NK-92 (cell line): ENCODE results near the gene GMPR.

Experiments used
- DNase-seq: peaks from one replicate; lab custom pipeline; 2025; ENCODE audit not compliant: unreplicated experiment; lab: John Stamatoyannopoulos, UW

Gene GMPR

DNA sequence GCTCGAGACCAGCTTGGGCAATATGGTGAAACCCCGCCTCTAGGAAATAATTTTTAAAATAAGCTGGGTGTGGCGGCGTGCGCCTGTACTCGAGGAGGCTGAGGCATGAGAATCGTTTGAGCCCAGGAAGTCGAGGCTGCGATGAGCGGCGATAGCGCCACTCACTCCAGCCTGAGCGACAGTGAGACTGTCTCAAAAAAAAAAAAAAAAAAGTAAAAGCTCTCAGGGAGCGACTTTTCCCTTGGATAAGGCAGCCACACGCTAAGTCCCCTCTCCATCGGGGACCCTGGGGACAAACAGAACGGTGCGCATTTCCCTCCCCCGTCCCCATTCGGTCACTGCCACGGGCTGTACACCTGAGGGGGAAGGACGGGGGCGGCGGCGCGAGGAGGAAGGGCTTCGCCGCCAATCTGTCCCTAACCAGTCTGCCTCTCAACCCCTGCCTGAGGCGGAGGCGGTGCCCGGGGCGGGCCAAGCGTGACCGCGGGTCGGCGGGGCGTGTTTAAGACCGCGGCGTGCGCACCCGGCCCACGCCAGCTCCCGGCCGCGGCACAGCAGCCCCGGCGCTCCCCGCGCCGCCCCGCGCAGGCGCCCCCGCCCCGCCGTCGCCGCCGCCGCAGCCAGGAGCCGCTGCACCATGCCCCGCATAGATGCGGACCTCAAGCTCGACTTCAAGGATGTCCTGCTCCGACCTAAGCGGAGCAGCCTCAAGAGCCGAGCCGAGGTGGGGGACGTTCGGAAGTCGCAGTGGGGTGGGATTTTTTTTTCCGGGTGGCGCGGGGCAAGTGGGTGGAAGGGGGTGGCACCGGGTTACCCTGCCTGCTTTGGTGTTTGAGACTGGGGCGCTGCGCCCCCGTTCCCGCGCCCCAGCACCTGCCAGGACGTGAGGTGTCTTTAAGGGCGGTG, at the start of gene GMPR:
TSS of gene GMPR (plus strand) at position 531 of the 906 bp plus-strand sequence. CDS start at position 638, 107 bp downstream.
- no peak for DNase-seq

DNA sequence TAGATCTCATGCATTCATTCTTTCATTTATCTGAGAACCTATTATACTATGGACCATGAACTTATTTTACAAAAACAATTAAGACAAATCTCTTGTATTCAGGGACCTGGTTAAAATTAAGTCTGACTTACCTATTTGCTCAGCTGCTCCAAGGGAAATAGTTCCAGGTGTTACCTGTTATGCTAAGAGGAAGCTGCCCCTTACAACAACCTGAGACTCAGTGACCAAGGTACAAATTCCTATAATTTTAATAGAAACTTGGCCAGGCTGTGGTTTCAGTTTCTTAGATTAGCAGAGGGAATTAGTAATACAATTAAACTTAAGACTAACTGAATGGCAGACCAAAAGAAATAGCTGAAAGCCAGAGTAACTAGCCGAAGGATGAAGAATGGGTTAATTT, 48.2 kb upstream of the GMPR start:
- no peak for DNase-seq

GRCh38 chr6:16196260-16196983, 42.0 kb upstream of the GMPR start:
- no peak for DNase-seq

DNA sequence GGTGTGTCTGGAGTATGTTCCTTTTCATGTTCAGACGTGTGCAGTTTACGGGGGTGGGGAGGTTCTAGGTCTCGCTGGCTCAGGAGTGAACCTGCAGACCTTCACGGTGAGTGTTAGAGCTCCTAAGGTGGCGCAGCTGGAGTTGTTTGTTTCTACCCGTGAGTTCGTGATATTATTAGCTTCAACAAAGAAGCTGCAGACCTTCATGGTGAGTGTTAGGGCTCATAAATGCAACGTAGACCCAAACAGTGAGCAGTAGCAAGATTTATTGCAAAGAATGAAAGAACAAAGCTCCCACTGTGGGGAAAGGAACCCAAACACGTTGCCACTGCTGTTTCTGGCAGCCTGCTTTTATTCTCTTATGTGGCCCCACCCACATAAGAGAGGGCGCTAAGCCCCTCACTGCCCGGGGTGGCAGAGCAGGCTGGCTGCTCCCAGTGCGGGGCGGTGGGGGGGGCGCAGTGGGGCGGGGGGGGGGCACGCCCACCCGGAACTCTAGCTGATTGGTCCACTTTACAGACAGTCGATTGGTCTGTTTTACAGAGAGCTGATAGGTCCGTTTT, 41.3 kb upstream of the GMPR start:
- DNase-seq, result no peak

DNA sequence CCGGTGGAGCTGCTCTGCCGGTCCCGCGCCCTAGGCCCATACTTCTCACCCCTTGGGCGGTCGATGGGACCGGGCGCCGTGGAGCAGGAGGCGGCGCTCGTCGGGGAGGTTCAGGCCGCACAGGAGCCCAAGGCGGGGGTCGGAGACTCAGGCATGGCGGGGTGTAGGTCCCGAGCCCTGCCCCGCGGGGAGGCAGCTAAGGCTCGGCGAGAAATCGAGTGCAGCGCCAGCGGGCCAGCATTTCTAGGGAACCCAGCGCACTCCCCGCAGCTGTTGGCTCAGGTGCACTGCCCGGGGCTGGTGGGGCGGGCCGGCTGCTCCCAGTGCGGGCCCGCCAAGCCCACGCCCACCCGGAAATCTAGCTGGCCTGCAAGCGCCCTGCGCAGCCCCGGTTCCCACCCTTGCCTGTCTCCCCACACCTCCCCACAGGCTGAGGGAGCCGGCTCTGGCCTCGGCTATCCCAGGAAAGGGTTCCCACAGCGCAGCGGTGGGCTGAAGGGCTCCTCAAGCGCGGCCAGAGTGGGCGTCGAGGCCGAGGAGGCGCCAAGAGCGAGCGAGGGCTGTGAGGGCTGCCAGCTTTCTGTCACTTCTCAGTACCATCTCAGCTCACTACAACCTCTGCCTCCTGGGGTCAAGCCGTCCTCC, 40.2 kb upstream of the GMPR start:
- no peak for DNase-seq

GRCh38 chr6:16199804-16200203, 38.6 kb upstream of the GMPR start:
- no peak for DNase-seq

DNA sequence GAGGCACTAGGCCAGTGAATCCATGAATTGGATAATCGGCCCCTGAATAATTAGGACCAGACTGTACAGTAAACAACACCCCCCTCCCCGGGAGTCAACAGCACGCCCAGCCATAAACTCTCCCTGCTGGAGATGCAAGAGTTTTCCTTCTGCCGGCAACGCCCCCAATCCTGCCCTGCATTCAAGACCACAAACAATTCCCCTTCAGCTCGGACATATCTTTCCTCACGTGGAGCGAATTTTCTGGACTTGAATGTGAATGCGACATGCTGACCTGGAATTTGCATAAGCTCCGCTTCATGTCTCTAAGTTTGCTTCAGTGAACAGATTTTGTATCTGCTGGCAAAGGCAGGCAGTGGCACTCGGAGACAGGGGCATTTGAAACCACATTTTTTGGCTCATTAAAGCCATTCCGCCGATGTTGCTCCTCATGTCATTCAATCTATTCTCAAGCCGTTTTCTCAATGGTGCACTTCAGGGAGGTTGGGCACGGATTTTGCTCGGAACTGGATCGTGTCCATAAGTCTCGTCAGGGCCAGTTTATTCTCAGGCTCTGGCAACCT, 38.0 kb upstream of the GMPR start:
- DNase-seq, result no peak

- no peak for DNase-seq
Observed at GRCh38 chr6:16201706-16202105, 36.7 kb upstream of the GMPR start.

GRCh38 chr6:16204653-16205376, 33.6 kb upstream of the GMPR start:
- DNase-seq, result no peak

- DNase-seq, result no peak
Observed at GRCh38 chr6:16205377-16206144, 32.8 kb upstream of the GMPR start.

DNA sequence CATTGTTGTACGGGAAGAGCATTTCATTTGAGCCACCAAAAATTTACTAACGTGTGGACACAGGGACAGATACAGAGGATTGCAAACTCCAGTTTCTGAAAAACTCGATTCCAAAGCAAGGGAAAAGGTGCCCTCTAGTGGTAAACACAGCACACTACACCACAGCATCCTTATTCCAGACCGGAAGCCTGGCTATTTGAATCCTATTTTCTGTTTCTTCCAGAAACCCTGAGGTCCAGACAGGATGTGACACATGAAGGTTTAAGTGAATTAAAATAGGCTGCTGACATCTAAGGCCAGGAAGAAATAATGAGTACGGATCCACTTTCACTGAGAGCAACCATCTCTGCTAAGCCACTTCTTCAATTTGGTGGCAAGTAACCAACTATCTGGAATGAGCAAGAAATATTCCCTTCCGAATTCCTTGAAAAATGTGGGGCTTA, 31.8 kb upstream of the GMPR start:
- no peak for DNase-seq

DNA sequence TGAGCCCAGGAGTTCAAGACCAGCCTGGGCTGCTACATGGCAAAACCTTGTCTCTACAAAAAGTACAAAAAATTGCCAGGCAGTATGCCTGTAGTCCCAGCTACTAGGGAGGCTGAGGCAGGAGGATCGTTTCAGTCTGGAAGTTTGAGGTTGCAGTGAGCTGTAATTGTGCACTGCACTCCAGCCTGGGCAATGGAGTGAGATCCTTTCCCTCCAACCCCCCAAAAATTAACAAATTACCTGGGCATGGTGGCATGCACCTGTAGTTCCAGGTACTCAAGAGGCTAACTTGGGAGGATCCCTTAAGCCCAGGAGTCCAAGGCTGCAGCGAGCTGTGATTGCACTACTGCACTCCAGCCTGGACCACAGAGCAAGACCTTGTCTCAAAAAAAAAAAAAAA, 29.4 kb upstream of the GMPR start:
- DNase-seq, result no peak

DNA sequence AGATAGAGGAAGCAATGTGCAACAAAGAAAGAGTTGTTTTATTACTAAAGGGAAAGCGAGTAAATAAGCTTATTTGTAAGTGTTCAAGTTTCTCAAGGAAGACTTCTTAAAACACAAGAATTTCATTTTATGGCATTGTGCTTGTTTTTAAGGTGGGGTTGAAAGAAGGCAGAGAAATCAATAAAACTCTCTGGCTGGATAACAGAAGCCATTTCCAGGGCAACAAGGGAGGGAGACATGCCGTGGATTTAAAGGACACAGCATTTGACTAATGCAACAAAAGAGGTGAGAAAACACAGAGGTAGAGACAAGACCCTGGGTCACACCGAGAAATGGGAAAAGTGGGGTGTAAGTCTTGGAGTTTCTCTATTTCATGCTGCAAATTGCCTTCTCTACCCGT, 28.8 kb upstream of the GMPR start:
- no peak for DNase-seq

DNA sequence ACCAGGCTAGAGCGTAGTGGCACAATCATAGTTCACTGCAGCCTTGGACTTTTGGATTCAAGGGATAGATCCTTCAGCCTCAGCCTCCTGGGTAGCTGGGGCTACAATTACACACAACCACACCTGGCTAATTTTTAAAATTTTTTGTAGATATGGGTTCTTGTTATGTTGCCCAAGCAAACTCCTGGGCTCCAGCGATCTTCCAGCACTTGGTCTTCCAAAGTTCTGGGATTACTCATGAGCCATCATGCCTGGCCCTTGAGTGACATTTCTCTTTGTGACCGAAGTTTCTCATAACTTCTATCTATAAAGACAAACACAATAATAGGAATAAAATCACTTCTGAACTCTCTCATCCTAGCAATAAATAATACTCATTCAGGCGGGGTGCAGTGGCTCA, 26.1 kb upstream of the GMPR start:
- DNase-seq, result no peak

- DNase-seq, result no peak
Observed at GRCh38 chr6:16216501-16217155, 21.8 kb upstream of the GMPR start.

GRCh38 chr6:16217156-16217721, 21.1 kb upstream of the GMPR start:
- DNase-seq, result no peak

DNA sequence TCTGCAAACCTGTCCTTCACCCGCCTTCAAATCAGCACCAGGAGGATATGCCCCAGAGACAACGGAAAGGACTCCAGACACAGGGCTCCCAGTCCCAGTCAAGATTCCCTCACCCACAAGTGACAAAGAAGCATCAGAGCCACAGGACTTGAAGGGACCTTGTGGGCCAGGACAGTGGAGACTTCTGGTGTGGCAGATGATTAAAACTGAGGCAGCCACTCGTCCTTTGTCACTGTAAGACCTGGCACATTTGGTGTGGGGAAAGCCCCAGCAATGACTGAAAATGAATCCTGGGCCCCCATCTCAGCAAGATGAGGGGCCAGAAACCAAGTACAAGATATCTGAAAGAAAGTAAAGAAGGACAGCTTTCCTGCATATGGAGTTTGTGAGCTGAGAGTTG, 15.6 kb upstream of the GMPR start:
- no peak for DNase-seq

DNA sequence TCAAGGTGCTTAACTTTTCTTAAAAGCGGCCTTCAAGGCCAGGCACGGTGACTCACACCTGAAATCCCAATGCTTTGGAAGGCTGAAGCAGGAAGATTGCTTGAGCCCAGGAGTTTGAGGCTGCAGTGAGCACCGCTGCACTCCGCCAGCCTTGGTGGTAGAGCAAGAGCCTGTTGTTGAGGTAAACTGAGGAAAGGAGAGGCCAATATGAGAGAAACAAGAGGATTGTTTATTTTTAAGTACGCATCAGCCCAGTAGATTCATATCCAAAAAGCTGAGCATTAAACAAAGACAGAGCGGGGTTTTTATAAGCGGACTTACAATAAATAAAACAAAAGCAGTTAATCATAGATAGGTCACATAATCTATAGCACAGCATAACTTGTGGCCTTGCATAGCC, 15.0 kb upstream of the GMPR start:
- no peak for DNase-seq

DNA sequence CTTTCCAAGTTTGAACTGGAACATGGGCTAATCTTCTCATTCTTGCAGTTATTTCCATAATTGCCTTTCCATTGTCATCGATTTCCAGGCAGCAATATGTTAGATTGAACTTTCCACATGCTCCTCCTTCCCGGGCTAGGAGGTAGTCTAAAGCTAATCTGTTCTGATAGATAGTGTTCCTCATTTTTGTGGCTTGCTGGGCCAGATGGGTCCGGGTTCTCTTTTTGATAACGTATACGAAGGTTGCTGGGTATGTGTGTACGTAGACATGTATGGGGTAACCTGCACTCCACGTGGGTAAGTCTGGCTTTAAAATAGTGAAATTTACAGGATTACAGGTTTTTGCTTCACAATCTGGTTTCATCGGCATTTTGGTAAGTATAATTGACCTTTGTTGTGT, 14.0 kb upstream of the GMPR start:
- DNase-seq, result no peak
